A673 (cell line): ENCODE data around the gene OR9I1. TPM values are rescaled to one million over a fixed set of nuclear protein-coding genes. Genes with fewer than 3 reads are reported as not detected.

Source experiments
- Bru-seq: library from RNA; stranded (reverse); fragments of 400-500 nt; gene quantifications from one replicate; lab custom pipeline; 2021; lab: Mats Ljungman, UMichigan
- BruChase-seq, 2 experiments: library from RNA; stranded (reverse); fragments of 400-500 nt; gene quantifications; one replicate each; lab custom pipeline; 2021; lab: Mats Ljungman, UMichigan
- BruUV-seq: library from RNA; stranded (reverse); fragments of 400-500 nt; replicated peaks from 2 replicates; lab custom pipeline; 2021; lab: Mats Ljungman, UMichigan
- CTCF ChIA-PET: fragments of 300-600 bp; sonication (Branson Sonifier 250); formaldehyde crosslinking; loops from one replicate; lab custom pipeline; 2022; ENCODE audit warnings: antibody characterized with exemption; lab: Charles Lee
- POLR2A ChIA-PET: fragments of 300-600 bp; sonication (Branson Sonifier 250); formaldehyde crosslinking; loops from one replicate; lab custom pipeline; 2022; ENCODE audit warnings: antibody characterized with exemption; ENCODE audit not compliant: low non-redundant PET; lab: Charles Lee
- DNase-seq: peaks from one replicate; pipeline ENCODE4 v3.0.0-alpha.2; 2015; ENCODE audit warnings: low spot score
- H3K27ac ChIP-seq: fragments of 200-600 bp; sonication (generic); 2 replicates; pipeline ENCODE4 v1.5.1; 2016; ENCODE audit warnings: mixed run types, low read depth, mild to moderate bottlenecking, mixed read lengths, antibody characterized with exemption, low read length; ENCODE audit not compliant: poor library complexity, severe bottlenecking
- H3K27me3 ChIP-seq: fragments of 200-600 bp; sonication (generic); replicated peaks from 2 replicates; pipeline ENCODE4 v1.6.1; 2017; ENCODE audit warnings: mixed run types, low read depth, mild to moderate bottlenecking, mixed read lengths, antibody characterized with exemption, low read length; ENCODE audit not compliant: insufficient read depth, poor library complexity
- H3K36me3 ChIP-seq: fragments of 200-600 bp; sonication (generic); 2 replicates; pipeline ENCODE4 v1.6.1; 2016; ENCODE audit warnings: mixed run types, mild to moderate bottlenecking, mixed read lengths, antibody characterized with exemption, low read length; ENCODE audit not compliant: insufficient read depth, poor library complexity, severe bottlenecking
- H3K4me1 ChIP-seq: fragments of 200-600 bp; sonication (generic); 2 replicates; pipeline ENCODE4 v1.6.1; 2017; ENCODE audit warnings: mixed run types, mild to moderate bottlenecking, mixed read lengths, antibody characterized with exemption, low read length; ENCODE audit not compliant: insufficient read depth, poor library complexity, severe bottlenecking
- H3K4me3 ChIP-seq: fragments of 200-600 bp; sonication (generic); 2 replicates; pipeline ENCODE4 v1.5.1; 2016; ENCODE audit warnings: low read depth, mixed run types, mild to moderate bottlenecking, mixed read lengths, low read length; ENCODE audit not compliant: poor library complexity, severe bottlenecking
- H3K9me3 ChIP-seq: fragments of 200-600 bp; sonication (generic); 2 replicates; pipeline ENCODE4 v1.6.1; 2016; ENCODE audit warnings: mixed run types, low read depth, mild to moderate bottlenecking, mixed read lengths, antibody characterized with exemption, low read length; ENCODE audit not compliant: poor library complexity, severe bottlenecking
- EZH2 ChIP-seq: fragments of 200-600 bp; sonication (generic); IDR thresholded peaks from 2 replicates; pipeline ENCODE4 v1.6.1; 2017; ENCODE audit warnings: borderline replicate concordance, low read depth, mild to moderate bottlenecking, mixed read lengths, antibody characterized with exemption, low read length; ENCODE audit not compliant: poor library complexity, severe bottlenecking
- intact Hi-C: fragments of 100-400 bp; cut with micrococcal nuclease; formaldehyde crosslinking; loops from one replicate; pipeline ENCODE4 v1.10.0; 2022; ENCODE audit not compliant: unreplicated experiment
- long read RNA-seq: library from polyadenylated mRNA; stranded (forward); transcript quantifications from one replicate; pipeline ENCODE4 v2.0.0, GENCODE V29; 2022
- total RNA-seq: library from RNA; stranded (reverse); gene quantifications from 2 replicates; pipeline ENCODE4 v1.2.3, GENCODE V29; 2021
- TF ChIP-seq, protein P1 (sequence below): fragments of 300-800, 200-600 bp; sonication (generic); conservative IDR thresholded peaks from 2 replicates; pipeline ENCODE4 v1.5.1; 2017; ENCODE audit warnings: low read depth, mild to moderate bottlenecking, antibody characterized with exemption, low read length, moderate library complexity, mixed read lengths

Gene OR9I1, protein sequence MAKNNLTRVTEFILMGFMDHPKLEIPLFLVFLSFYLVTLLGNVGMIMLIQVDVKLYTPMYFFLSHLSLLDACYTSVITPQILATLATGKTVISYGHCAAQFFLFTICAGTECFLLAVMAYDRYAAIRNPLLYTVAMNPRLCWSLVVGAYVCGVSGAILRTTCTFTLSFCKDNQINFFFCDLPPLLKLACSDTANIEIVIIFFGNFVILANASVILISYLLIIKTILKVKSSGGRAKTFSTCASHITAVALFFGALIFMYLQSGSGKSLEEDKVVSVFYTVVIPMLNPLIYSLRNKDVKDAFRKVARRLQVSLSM
- total RNA-seq (not detected in 2 replicates), Bru-seq, nascent RNA (not detected), BruChase-seq, experiment 1, labeled RNA remaining after a 2-hour chase (not detected), BruChase-seq, experiment 2, labeled RNA remaining after a 6-hour chase (not detected)
- long read RNA-seq: 0 reads

DNA sequence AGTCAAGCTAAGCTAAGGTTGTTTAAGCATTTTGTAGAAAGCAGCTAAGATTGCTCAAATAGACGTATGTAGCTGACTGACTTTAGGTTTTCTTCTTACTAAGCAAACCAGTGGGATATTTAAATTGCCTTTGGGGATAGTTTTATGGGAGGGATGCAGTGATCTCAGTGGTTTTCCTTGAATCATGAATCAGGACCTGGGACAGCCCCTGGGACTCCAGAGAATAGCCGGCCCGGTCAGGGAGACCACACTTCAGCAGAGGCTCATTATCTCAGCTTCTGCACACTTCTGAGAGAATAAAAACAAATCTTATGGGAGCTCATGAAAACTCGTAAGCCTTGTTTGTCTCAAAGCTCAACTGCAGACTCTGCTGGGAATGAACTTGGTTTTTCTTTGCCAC lies at the start of gene OR9I1:
Gene OR9I1, minus strand, starts transcription at position 62 of the 400 bp plus-strand sequence. CDS start 6,086 bp downstream, outside the sequence.
- no peaks in the 10 kb centered on the region for H3K4me1 ChIP-seq
- H3K27ac ChIP-seq: no peak within 1 kb of the TSS
- POLR2A ChIA-PET: no interaction called here
- H3K9me3 ChIP-seq: no peaks in the 10 kb centered on the region
- CTCF ChIA-PET: no interaction called here
- peaks cover 15% of the 10 kb centered on the region for H3K27me3 ChIP-seq
- intact Hi-C loops: no loop called here
- H3K36me3 ChIP-seq: no peaks in the 10 kb centered on the region
- BruUV-seq: no TSS peak
- H3K4me3 ChIP-seq: no peak within 1 kb of the TSS
- DNase-seq: no peak
- TF ChIP-seq, protein P1, sequence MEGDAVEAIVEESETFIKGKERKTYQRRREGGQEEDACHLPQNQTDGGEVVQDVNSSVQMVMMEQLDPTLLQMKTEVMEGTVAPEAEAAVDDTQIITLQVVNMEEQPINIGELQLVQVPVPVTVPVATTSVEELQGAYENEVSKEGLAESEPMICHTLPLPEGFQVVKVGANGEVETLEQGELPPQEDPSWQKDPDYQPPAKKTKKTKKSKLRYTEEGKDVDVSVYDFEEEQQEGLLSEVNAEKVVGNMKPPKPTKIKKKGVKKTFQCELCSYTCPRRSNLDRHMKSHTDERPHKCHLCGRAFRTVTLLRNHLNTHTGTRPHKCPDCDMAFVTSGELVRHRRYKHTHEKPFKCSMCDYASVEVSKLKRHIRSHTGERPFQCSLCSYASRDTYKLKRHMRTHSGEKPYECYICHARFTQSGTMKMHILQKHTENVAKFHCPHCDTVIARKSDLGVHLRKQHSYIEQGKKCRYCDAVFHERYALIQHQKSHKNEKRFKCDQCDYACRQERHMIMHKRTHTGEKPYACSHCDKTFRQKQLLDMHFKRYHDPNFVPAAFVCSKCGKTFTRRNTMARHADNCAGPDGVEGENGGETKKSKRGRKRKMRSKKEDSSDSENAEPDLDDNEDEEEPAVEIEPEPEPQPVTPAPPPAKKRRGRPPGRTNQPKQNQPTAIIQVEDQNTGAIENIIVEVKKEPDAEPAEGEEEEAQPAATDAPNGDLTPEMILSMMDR: no peak
- no peak for TF ChIP-seq EZH2

DNA sequence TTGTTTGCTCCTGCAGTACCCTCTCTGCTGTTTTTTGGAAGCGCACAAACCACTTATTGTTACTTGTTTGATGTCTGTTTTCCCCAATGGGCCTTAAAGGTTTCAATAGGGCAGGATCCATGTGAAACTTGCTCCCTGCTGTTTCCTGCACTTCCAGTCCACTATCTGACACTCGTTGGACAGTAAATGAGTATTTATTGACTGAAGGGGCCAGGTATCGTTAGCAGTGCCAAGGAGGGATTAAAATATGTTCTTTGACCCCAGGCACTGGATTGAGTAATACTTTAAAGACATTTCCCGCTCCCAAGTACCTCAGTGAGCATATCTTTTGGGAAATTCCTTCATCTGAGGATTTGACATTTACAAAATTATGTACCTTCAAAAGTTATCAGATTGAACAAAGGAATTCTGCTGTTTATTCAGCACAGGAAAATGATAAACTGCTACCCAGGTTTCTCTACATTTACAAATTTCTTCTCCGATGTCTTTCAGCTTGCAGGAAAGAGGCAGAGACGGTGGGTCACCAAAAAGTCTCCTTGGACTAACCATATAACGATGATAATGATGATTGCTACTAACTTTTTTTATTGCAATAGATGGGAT lies 40.3 kb upstream of the OR9I1 start:
- intact Hi-C loops: no loop called here

DNA sequence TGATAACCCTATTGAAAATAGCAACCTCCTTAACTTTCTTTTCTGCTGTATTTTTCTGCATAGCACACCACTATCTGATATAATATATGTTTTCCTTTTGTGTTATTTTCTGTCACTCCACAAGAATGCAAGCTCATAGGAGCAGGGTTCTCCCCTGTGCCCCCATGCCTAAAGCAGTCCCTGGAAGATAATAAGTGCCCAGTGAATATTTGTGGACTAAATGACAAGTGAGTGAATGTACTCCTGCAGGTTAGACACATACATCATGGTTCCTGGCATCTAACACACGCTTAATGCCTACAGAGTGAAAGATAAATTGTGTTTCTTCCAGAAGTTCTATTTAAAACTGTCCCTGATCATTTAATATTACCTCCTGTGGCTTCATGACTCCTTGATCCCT lies 39.7 kb upstream of the OR9I1 start:
- intact Hi-C loops: no loop called here
- Histone ChIP-seq H3K4me1 (no peaks in the 10 kb centered on the region), H3K27me3 (peaks cover 16% of the 10 kb centered on the region), H3K9me3 (no peaks in the 10 kb centered on the region), H3K4me3 (no peak overlapping the region), H3K27ac (no peak overlapping the region), H3K36me3 (no peaks in the 10 kb centered on the region)
- CTCF ChIA-PET: no interaction called here
- no TSS peak for BruUV-seq
- DNase-seq: no peak
- TF ChIP-seq EZH2: no peak
- POLR2A ChIA-PET: no interaction called here

More for the DNA sequence above, 40.3 kb upstream of the OR9I1 start:
- Histone ChIP-seq H3K36me3 (no peaks in the 10 kb centered on the region), H3K9me3 (no peaks in the 10 kb centered on the region), H3K27ac (no peak overlapping the region), H3K4me1 (no peaks in the 10 kb centered on the region), H3K4me3 (no peak overlapping the region), H3K27me3 (peaks cover 16% of the 10 kb centered on the region)
- ChIA-PET POLR2A (no interaction called here), CTCF (no interaction called here)
- DNase-seq: no peak
- TF ChIP-seq, protein P1: no peak
- no peak for TF ChIP-seq EZH2
- no TSS peak for BruUV-seq
